HG02938 (cell line): ENCODE measurements around the gene ADGRF5.

Experiments used
- ATAC-seq: cut with Tn5 transposase; IDR thresholded peaks from one replicate; pipeline ENCODE4 v1.9.1; 2021; ENCODE audit warnings: mild to moderate bottlenecking, moderate library complexity; ENCODE audit not compliant: unreplicated experiment

Gene ADGRF5

GRCh38 chr6:46931416-46931815 is 9.7 kb upstream of the ADGRF5 start:
- no peak for ATAC-seq

- ATAC-seq = no peak
Observed at GRCh38 chr6:46930331-46930730, 8.6 kb upstream of the ADGRF5 start.

DNA sequence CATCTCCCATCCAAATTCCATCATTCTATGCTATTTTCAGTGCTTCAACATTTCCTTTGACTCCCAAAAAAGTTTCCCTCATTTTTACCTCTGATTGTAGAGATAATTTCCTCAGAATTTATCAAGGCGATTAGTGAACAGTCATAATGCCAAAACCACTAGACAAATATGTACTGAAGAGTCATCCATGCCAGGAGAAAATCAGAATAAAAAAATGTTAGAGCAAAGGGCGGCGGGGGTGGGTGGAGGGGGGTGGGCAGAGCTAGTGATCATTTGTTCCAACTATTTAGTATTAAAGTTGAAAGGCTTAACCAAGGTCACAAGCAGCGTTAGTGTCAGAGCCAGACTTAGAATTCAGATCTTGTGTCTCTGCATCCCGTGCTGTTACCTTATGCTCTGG is 5.3 kb upstream of the ADGRF5 start:
- ATAC-seq = no peak

DNA sequence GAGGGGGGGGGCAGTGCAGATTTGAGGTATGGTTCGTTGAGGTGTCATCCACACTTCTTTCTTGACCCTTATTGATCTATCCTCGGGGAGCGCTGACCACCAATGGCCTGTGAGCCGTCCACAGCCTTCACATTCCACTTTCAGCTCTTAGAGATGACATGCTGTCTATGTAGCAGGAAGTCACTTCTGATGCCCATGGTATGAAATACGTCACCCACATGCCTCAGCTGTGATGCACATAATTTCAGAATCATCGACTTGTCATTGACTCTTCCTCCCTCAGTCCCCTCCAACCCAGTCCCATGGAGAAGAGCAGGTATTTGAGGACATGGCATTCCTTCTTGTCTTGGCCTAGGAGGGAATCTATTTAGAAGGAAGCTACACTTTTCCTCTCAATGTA is 4.7 kb upstream of the ADGRF5 start:
- ATAC-seq = no peak

- no peak for ATAC-seq
Observed at GRCh38 chr6:46925563-46926253, 4.0 kb upstream of the ADGRF5 start.

- ATAC-seq = no peak
Observed at GRCh38 chr6:46923476-46923875, 1.7 kb upstream of the ADGRF5 start.

DNA sequence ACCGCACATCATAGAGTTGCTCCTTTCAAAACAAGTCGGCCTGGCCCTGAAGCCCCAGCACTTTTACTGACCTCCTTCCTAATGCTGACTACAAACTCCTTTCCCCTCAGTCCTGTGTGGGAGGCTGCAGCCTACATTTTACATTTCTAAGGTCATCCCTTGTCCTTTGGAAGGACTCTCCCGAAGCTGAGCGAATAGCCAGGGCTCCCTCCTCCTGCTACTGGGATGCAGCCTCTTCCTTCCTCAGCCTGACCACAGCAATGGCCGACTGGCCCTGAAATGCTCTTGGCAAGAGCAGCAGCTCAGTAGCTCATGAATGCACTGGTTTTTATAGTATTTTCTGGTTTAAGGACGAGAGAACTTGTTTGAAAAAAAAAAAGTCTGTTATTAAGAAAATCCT is 679 bp downstream of the ADGRF5 start:
- ATAC-seq = no peak

- no peak for ATAC-seq
Observed at GRCh38 chr6:46918806-46919205, 2.9 kb downstream of the ADGRF5 start.

- no peak for ATAC-seq
Observed at GRCh38 chr6:46917002-46917545, 4.7 kb downstream of the ADGRF5 start.

DNA sequence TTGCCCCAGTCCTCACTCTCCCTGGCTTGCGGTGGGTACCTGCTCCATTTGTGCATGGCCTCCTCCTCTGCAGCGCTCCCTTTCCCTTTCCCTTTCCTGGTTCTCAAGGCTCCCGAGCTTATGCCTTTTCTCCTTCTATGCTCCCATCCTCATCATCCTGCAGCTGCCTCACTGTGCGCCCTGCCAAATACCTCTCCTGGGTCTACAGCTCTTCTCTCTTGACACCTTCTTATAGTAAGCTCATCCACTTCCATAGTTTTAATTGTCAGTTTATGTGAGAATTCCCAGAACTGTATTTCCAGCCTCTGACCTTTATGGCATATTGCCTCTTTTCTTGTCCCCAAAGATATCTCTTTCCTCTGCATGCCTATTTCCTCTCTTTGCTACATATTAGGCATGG is 5.9 kb downstream of the ADGRF5 start:
- no peak for ATAC-seq

- ATAC-seq = no peak
Observed at GRCh38 chr6:46915380-46915779, 6.4 kb downstream of the ADGRF5 start.

DNA sequence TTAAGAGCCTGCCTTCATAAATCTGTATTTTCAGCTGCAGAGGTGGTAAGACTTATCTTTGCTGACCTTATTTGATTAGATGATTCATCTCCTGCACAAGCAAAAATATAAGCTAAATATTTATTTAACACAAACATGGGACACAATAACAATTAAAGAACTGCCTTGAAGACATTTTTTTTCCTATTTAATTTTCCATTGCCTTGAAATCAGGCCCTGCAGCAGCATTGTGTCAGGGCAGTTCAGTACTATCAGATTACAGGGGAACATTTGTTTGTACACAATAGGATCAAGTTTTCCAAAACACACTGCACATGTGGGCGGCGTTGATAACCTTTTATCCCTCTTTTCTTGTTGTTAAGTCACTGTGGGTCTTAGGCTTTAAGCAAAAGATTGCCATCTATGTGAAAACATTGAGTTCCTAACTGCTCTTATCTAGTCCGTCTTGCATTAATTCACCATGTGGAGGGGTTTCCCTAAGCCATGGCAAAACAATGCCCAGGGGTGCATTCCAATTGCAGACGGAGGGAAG is 7.4 kb downstream of the ADGRF5 start:
- ATAC-seq = no peak

GRCh38 chr6:46909371-46909770 is 12.4 kb downstream of the ADGRF5 start:
- no peak for ATAC-seq

- ATAC-seq = no peak
Observed at GRCh38 chr6:46906776-46907175, 15.0 kb downstream of the ADGRF5 start.

GRCh38 chr6:46904117-46904516 is 17.6 kb downstream of the ADGRF5 start:
- no peak for ATAC-seq

DNA sequence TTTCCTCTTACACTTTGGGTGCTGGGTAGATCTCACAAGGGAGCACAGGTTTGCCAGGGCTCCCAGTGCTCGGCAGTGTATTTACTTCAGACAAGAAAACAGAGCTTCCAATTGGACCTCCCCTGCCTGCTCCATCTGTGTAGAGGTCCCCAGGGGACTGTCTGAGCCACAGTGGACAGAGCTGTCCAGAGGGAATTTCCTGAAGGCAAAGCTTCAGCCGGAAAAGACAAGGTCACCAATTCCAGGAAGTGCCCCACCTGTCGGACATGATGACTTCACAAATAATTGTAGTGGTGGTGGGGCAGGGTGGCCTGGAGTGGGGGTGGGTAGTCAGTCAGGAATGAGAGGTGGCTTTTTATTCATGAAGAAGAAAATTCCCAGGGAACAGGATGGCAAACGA is 18.6 kb downstream of the ADGRF5 start:
- no peak for ATAC-seq

GRCh38 chr6:46901882-46902314 is 19.8 kb downstream of the ADGRF5 start:
- ATAC-seq = no peak

- no peak for ATAC-seq
Observed at GRCh38 chr6:46900266-46900665, 21.5 kb downstream of the ADGRF5 start.

DNA sequence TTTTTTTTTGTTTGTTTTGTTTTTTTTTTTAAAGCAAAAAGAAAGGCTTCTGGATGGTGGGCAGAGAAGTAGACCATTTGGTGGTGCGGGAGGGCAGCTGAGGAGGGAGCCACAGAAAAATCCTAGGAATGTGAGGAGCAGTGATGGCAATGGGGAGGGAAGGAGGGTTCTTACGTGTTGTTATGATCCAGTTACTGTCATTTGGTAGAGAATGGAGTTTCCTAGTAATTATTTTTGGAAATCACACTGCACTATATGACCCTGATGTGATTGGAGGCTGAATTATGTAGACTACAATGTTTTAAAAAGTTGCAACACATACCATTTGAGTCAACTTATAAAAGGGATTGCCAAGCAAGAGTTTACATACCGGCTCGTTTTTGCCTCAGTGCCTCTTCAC is 22.1 kb downstream of the ADGRF5 start:
- no peak for ATAC-seq

GRCh38 chr6:46898006-46898405 is 23.7 kb downstream of the ADGRF5 start:
- no peak for ATAC-seq

GRCh38 chr6:46896871-46897270 is 24.9 kb downstream of the ADGRF5 start:
- ATAC-seq = no peak

- no peak for ATAC-seq
Observed at GRCh38 chr6:46895930-46896329, 25.8 kb downstream of the ADGRF5 start.

- ATAC-seq = no peak
Observed at GRCh38 chr6:46894433-46894832, 27.3 kb downstream of the ADGRF5 start.
